AG04449 (cell line): ENCODE results near the gene BABAM2.

Experiments used
- CTCF ChIA-PET: fragments of 350-600 bp; formaldehyde crosslinking; extraction: SDS; loops from one replicate; lab custom pipeline; 2021; ENCODE audit warnings: antibody characterized with exemption; lab: Yijun Ruan, JAX
- POLR2A ChIA-PET: fragments of 400-600, 350-600 bp; formaldehyde crosslinking; extraction: SDS; loops from one replicate; lab custom pipeline; 2020; ENCODE audit warnings: antibody characterized with exemption, inconsistent platforms; lab: Yijun Ruan, JAX
- DNase-seq: peaks from one replicate; pipeline ENCODE4 v3.0.0-alpha.2; 2010; ENCODE audit warnings: low read depth, low spot score
- H3K4me3 ChIP-seq: 2 replicates; pipeline ENCODE4 v1.5.1; 2011; ENCODE audit warnings: low read depth, mild to moderate bottlenecking, control low read depth, low read length
- TF ChIP-seq, protein P1 (sequence below): IDR thresholded peaks from one replicate; pipeline ENCODE4 v1.5.1; 2011; ENCODE audit warnings: mild to moderate bottlenecking, moderate library complexity, low read length, control low read depth, inconsistent platforms; ENCODE audit not compliant: insufficient read depth; ENCODE audit errors: missing control alignments

BABAM2 gene

DNA sequence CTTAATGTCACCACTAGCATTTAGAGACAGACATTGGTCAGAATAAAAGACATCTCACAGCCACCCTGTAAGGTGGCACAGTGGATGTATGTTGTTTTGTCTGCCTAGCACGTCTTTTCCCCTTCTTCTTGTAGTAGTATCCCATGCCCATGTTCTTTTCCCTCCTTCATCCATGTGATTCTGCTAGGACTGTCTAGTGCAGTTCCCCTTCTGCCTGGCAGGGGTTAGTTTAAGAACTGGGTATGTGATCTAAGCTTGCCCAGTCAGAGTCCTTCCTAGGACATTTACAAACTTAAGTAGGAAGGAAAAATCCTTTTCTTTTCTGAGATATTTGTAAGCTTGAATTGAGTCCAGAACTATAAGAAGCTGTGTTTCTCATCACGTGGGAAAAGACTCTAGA is 172.3 kb downstream of the BABAM2 start:
- DNase-seq = no peak
- CTCF ChIA-PET = no interaction called here
- TF ChIP-seq, protein P1, sequence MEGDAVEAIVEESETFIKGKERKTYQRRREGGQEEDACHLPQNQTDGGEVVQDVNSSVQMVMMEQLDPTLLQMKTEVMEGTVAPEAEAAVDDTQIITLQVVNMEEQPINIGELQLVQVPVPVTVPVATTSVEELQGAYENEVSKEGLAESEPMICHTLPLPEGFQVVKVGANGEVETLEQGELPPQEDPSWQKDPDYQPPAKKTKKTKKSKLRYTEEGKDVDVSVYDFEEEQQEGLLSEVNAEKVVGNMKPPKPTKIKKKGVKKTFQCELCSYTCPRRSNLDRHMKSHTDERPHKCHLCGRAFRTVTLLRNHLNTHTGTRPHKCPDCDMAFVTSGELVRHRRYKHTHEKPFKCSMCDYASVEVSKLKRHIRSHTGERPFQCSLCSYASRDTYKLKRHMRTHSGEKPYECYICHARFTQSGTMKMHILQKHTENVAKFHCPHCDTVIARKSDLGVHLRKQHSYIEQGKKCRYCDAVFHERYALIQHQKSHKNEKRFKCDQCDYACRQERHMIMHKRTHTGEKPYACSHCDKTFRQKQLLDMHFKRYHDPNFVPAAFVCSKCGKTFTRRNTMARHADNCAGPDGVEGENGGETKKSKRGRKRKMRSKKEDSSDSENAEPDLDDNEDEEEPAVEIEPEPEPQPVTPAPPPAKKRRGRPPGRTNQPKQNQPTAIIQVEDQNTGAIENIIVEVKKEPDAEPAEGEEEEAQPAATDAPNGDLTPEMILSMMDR = no peak
- POLR2A ChIA-PET = no interaction called here
- no peak overlapping the region for H3K4me3 ChIP-seq

DNA sequence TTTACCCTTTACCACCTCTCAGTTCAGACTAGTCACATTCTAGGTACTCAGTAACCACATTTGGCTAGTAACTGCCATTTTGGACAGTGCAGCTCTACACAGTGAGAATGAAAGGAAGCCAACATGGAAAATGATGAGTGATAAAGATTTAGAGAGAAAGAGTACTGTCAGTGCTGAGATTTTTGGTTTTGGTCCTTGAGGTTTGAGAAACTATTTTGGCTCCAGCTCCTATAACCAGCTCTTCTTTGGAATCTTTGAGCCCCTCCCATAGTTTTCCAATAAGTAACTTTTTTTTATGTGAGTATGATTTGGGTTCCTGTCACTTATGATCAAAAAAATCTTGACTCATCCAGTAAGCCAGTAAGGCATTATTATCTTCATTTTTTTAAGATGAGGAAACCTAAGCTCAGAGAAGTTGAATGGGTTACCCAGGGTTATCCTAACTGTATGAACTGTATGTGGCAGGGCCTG is 173.0 kb downstream of the BABAM2 start:
- DNase-seq = no peak
- ChIA-PET POLR2A (no interaction called here), CTCF (no interaction called here)
- TF ChIP-seq, protein P1 = no peak
- H3K4me3 ChIP-seq = no peak overlapping the region

DNA sequence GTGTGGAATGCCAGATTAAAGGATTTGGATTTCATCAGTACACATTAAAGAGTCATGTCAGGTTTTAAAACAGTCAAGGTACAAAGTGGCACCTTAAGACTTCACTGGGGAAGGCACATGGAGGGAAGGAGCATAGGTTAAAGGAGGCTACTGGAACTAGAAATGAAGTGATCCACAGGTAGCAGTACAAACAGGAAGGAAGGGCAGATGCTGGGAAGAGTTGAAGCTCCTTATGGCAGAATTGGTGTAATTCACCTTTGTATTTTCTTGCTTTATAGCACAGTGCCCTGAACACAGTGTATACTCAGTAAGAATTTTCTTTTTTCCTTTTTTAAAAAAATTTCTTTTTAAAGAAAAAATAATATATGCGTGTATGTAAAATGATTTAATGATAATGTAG is 177.1 kb downstream of the BABAM2 start:
- H3K4me3 ChIP-seq = no peak overlapping the region
- ChIA-PET CTCF (no interaction called here), POLR2A (no interaction called here)
- DNase-seq = no peak
- TF ChIP-seq, protein P1 = no peak

DNA sequence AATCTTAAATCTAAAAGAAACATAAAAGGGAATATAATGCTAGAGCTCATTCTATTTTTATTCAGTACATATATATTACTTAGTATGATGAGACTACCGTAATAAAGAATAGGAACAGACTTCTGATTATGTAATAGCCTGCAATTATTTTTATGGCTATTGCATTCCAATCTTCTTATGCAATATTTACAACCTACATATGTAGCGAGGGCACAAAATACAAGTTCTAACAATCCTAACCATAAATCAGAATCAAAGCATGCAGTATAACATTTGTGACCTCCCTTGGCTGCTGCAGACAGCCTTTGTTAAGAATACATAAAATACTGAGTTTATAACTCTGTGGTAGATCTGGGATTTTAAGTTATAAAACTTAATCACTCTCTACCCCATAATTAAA is 177.6 kb downstream of the BABAM2 start:
- ChIA-PET CTCF (interaction anchor here (2.5 kb wide), 1 partner anchor 12 kb away, joined by 6 read pairs; no protein-coding TSS in a partner anchor), POLR2A (no interaction called here)
- DNase-seq = no peak
- TF ChIP-seq, protein P1 = no peak
- H3K4me3 ChIP-seq = no peak overlapping the region

DNA sequence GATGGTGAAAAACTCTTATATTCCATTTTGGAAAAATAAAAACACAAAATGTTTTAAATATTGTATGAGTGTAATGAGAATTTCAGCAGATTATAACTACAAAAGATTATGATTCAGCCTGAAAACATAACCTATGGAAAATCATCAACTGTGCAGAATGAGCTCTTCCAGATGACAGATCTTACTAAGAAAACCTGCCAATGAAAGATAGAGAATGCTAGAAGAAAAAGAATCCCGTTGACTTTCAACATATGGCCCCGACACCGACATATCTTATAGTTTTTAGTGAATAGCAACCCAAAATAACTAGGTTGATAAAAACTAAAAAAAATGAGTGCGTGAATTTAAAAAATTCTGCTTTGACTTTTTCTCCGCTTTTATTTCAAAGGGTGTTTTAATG is 178.0 kb downstream of the BABAM2 start:
- no peak for DNase-seq
- ChIA-PET POLR2A (interaction anchor here (0.7 kb wide), 1 partner anchor 21 kb away, joined by 3 read pairs; no protein-coding TSS in a partner anchor), CTCF (interaction anchor here (2.5 kb wide), 1 partner anchor 11 kb away, joined by 6 read pairs; no protein-coding TSS in a partner anchor)
- H3K4me3 ChIP-seq = no peak overlapping the region
- TF ChIP-seq, protein P1 = no peak

DNA sequence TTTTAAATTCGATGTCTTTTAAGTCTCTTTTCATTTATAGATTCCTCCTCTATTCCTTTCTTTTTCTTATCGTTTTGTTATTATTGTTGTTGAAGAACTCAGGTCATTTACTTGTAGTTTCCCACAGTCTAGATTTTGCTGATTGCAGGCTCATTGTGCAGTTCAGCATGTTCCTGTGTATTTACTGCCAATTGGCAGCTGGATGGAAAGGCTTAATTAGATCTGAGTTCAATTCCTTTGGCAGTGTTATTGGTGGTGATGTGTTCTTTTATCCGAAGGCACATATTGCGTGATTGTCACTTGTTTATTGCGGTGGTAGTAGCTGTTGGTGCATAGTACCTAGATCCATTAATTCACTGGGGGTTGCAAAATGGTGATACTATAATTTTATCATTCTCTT is 180.7 kb downstream of the BABAM2 start:
- no peak overlapping the region for H3K4me3 ChIP-seq
- CTCF ChIA-PET = interaction anchor here (1.1 kb wide), 1 partner anchor 317 kb away, joined by 3 read pairs; no protein-coding TSS in a partner anchor
- no peak for DNase-seq
- POLR2A ChIA-PET = no interaction called here
- TF ChIP-seq, protein P1 = no peak
